ENCODE results near the gene TMEM158.

TMEM158 gene

GRCh38 chr3:45225465-45226205 is 452 bp downstream of the TMEM158 start:
- H3K27ac ChIP-seq (ENCODE audit: low read depth, low read length), result no peak overlapping the region
- H3K27me3 ChIP-seq (ENCODE audit: control insufficient read depth, insufficient read depth, low read length), result no peaks in the 10 kb centered on the region
- H3K4me1 ChIP-seq (ENCODE audit: control insufficient read depth, insufficient read depth, low read length), result peaks cover 2% of the 10 kb centered on the region
- H3K9ac ChIP-seq (ENCODE audit: low read length), result no peak overlapping the region
- H3K36me3 ChIP-seq (ENCODE audit: control insufficient read depth, insufficient read depth, low read length), result no peaks in the 10 kb centered on the region
- H3K4me3 ChIP-seq (ENCODE audit: low read length), result peak overlapping the region; percentile 62

DNA sequence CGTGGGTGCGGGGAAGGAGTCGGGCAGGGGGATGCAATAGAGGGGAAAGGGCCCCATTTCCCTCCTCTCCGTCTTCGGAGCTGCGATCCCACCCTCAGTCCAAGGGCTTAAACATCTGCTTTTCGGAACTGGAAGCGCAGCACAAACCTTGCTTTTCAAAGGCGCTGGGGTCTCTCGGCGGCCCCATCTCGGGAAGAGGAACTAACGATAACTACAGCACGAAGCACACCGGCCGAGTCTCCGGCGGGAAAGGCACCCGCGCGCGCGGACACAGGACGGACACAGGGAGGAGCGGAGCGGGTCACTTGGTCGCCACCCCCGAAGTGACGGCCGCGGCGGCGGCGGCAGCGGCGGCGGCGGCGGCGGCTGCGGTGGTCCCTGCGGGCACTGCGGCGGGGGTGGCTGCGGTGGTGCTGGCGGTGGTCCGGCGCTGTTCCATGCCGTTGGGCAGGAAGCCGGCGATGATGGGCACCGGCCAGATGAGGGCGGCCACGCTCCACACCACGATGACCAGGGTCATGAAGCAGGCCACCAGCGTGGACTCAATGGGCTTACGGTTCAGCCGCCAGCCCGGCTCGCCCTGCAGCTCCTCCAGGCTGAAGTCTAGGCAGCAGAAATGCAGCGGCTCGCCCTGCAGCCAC is 1.1 kb downstream of the TMEM158 start:
- Histone ChIP-seq H3K27me3 (ENCODE audit: control insufficient read depth, insufficient read depth, low read length) (no peaks in the 10 kb centered on the region), H3K4me1 (ENCODE audit: control insufficient read depth, insufficient read depth, low read length) (peaks cover 2% of the 10 kb centered on the region), H3K4me3 (ENCODE audit: low read length) (peak overlapping the region; percentile 62), H3K36me3 (ENCODE audit: control insufficient read depth, insufficient read depth, low read length) (no peaks in the 10 kb centered on the region), H3K9ac (ENCODE audit: low read length) (peak overlapping the region; percentile 34), H3K27ac (ENCODE audit: low read depth, low read length) (no peak overlapping the region)

- H3K4me3 ChIP-seq (ENCODE audit: low read length), result peak overlapping the region; percentile 62
- H3K27me3 ChIP-seq (ENCODE audit: control insufficient read depth, insufficient read depth, low read length), result no peaks in the 10 kb centered on the region
- no peak overlapping the region for H3K27ac ChIP-seq (ENCODE audit: low read depth, low read length)
- H3K4me1 ChIP-seq (ENCODE audit: control insufficient read depth, insufficient read depth, low read length), result peaks cover 2% of the 10 kb centered on the region
- no peaks in the 10 kb centered on the region for H3K36me3 ChIP-seq (ENCODE audit: control insufficient read depth, insufficient read depth, low read length)
- no peak overlapping the region for H3K9ac ChIP-seq (ENCODE audit: low read length)
Observed at GRCh38 chr3:45223889-45224727, 2.0 kb downstream of the TMEM158 start.

DNA sequence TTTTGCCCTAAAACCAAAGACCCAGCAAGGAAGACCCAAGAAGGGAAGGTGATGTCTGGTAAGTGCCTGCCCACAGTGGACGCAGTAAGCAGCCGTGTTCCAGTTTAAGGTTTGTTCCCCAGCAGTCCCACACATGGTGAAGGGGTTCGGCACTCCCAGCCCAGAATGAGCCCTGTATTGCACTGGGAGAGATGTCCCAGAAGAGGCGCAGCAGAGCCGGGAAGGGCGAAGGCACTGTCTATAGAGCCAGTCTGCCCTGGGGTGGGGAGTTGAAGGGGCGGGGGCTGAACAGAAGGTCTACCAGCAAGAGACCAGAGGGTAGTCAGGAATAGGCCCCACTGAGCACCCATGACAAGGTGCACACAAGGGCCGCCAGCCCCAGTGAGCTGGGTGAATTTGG is 6.4 kb downstream of the TMEM158 start:
- Histone ChIP-seq H3K27ac (ENCODE audit: low read depth, low read length) (no peak overlapping the region), H3K4me1 (ENCODE audit: control insufficient read depth, insufficient read depth, low read length) (peaks cover 11% of the 10 kb centered on the region), H3K4me3 (ENCODE audit: low read length) (no peak overlapping the region), H3K9ac (ENCODE audit: low read length) (no peak overlapping the region), H3K36me3 (ENCODE audit: control insufficient read depth, insufficient read depth, low read length) (no peaks in the 10 kb centered on the region), H3K27me3 (ENCODE audit: control insufficient read depth, insufficient read depth, low read length) (no peaks in the 10 kb centered on the region)

- no peaks in the 10 kb centered on the region for H3K27me3 ChIP-seq (ENCODE audit: control insufficient read depth, insufficient read depth, low read length)
- no peak overlapping the region for H3K4me3 ChIP-seq (ENCODE audit: low read length)
- H3K36me3 ChIP-seq (ENCODE audit: control insufficient read depth, insufficient read depth, low read length), result no peaks in the 10 kb centered on the region
- peaks cover 10% of the 10 kb centered on the region for H3K4me1 ChIP-seq (ENCODE audit: control insufficient read depth, insufficient read depth, low read length)
- H3K27ac ChIP-seq (ENCODE audit: low read depth, low read length), result no peak overlapping the region
- H3K9ac ChIP-seq (ENCODE audit: low read length), result no peak overlapping the region
Observed at GRCh38 chr3:45218578-45219390, 7.3 kb downstream of the TMEM158 start.

- H3K27me3 ChIP-seq (ENCODE audit: control insufficient read depth, insufficient read depth, low read length), result no peaks in the 10 kb centered on the region
- H3K4me3 ChIP-seq (ENCODE audit: low read length), result no peak overlapping the region
- peaks cover 19% of the 10 kb centered on the region for H3K4me1 ChIP-seq (ENCODE audit: control insufficient read depth, insufficient read depth, low read length)
- no peak overlapping the region for H3K9ac ChIP-seq (ENCODE audit: low read length)
- H3K27ac ChIP-seq (ENCODE audit: low read depth, low read length), result no peak overlapping the region
- H3K36me3 ChIP-seq (ENCODE audit: control insufficient read depth, insufficient read depth, low read length), result no peaks in the 10 kb centered on the region
Observed at GRCh38 chr3:45216021-45216609, 10.0 kb downstream of the TMEM158 start.

DNA sequence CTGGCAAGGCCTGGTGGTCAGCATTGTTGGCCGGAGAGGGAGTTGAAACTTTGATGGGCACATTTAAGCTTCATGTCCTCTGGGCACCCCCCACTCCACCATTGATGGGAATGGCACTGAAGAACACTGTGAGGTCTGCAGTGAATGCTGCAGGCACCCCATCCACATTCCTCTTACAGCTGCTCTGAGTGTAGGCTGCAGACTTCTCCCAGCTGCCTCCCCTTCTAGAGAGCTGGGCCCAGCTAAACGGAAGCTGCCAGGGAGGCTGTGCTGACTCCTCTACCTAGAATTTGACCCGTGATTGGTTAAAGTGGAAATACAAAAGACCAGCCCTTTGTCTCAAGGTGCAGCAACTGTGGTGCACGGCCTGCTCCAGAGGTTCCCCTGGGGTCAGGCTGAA is 10.6 kb downstream of the TMEM158 start:
- Histone ChIP-seq H3K4me1 (ENCODE audit: control insufficient read depth, insufficient read depth, low read length) (peaks cover 24% of the 10 kb centered on the region), H3K4me3 (ENCODE audit: low read length) (no peak overlapping the region), H3K27me3 (ENCODE audit: control insufficient read depth, insufficient read depth, low read length) (no peaks in the 10 kb centered on the region), H3K36me3 (ENCODE audit: control insufficient read depth, insufficient read depth, low read length) (no peaks in the 10 kb centered on the region), H3K9ac (ENCODE audit: low read length) (no peak overlapping the region), H3K27ac (ENCODE audit: low read depth, low read length) (no peak overlapping the region)

GRCh38 chr3:45214061-45214680 is 11.9 kb downstream of the TMEM158 start:
- no peaks in the 10 kb centered on the region for H3K27me3 ChIP-seq (ENCODE audit: control insufficient read depth, insufficient read depth, low read length)

GRCh38 chr3:45212095-45212468 is 14.0 kb downstream of the TMEM158 start:
- peaks cover 20% of the 10 kb centered on the region for H3K4me1 ChIP-seq (ENCODE audit: control insufficient read depth, insufficient read depth, low read length)
- H3K36me3 ChIP-seq (ENCODE audit: control insufficient read depth, insufficient read depth, low read length), result no peaks in the 10 kb centered on the region
- H3K4me3 ChIP-seq (ENCODE audit: low read length), result no peak overlapping the region
- H3K9ac ChIP-seq (ENCODE audit: low read length), result no peak overlapping the region
- H3K27ac ChIP-seq (ENCODE audit: low read depth, low read length), result peak overlapping the region; percentile 65
- no peaks in the 10 kb centered on the region for H3K27me3 ChIP-seq (ENCODE audit: control insufficient read depth, insufficient read depth, low read length)

More at GRCh38 chr3:45214061-45214680, 11.9 kb downstream of the TMEM158 start:
- Histone ChIP-seq H3K27ac (ENCODE audit: low read depth, low read length) (no peak overlapping the region), H3K4me3 (ENCODE audit: low read length) (no peak overlapping the region), H3K9ac (ENCODE audit: low read length) (no peak overlapping the region), H3K4me1 (ENCODE audit: control insufficient read depth, insufficient read depth, low read length) (peaks cover 26% of the 10 kb centered on the region), H3K36me3 (ENCODE audit: control insufficient read depth, insufficient read depth, low read length) (no peaks in the 10 kb centered on the region)

GRCh38 chr3:45211466-45212094 is 14.5 kb downstream of the TMEM158 start:
- Histone ChIP-seq H3K27me3 (ENCODE audit: control insufficient read depth, insufficient read depth, low read length) (no peaks in the 10 kb centered on the region), H3K4me1 (ENCODE audit: control insufficient read depth, insufficient read depth, low read length) (peaks cover 20% of the 10 kb centered on the region), H3K36me3 (ENCODE audit: control insufficient read depth, insufficient read depth, low read length) (no peaks in the 10 kb centered on the region), H3K4me3 (ENCODE audit: low read length) (no peak overlapping the region), H3K9ac (ENCODE audit: low read length) (no peak overlapping the region), H3K27ac (ENCODE audit: low read depth, low read length) (peak overlapping the region; percentile 65)
